ENCODE measurements around the gene WDFY2. TPM values are rescaled to one million over a fixed set of nuclear protein-coding genes. Genes with fewer than 3 reads are reported as not detected.

The WDFY2 gene
- total RNA-seq, 2 donors from 2014 or later = 25.7 to 31.9 TPM

DNA sequence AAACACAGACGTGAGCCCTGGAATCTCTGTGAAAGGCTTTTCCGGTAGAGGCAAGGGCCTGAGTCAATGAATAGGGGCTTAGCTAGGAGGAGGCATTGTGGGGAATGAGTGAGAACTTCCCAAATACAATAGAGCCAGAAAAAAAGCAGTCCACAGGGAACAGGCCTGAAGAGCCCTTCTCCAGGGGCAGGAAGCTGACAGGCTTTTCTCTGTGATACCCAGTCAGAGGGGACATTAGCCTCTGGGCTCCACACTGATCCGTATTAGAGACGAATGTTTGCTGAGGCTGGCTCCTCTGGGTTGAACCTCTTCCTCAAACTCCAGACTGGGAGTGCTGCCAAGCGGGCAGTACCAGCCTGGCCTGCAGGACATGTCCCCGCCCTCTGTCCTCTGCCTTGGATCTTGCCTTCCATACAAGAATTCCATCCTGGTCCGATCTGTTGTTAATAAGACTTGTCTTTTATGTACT, 217.4 kb downstream of the WDFY2 start:
- Histone ChIP-seq H3K4me1 (peaks cover 69% of the 10 kb centered on the region), H3K36me3 (replicated peaks in 1 of 2; ENCODE audit: insufficient read depth in 1 of 2, low read depth in 2 of 2) (peaks cover 0 to 2% of the 10 kb centered on the region in 2 donors), H3K27ac (peak overlapping the region; percentile 98 to 100 (median 99)), H3K27me3 (no peaks in the 10 kb centered on the region), H3K9me3 (no peaks in the 10 kb centered on the region), H3K4me3 (no peak overlapping the region)
- 13% methylated on average over 7 of the region's 7 CpGs for WGBS, 2 donors
- TF ChIP-seq, protein P1, sequence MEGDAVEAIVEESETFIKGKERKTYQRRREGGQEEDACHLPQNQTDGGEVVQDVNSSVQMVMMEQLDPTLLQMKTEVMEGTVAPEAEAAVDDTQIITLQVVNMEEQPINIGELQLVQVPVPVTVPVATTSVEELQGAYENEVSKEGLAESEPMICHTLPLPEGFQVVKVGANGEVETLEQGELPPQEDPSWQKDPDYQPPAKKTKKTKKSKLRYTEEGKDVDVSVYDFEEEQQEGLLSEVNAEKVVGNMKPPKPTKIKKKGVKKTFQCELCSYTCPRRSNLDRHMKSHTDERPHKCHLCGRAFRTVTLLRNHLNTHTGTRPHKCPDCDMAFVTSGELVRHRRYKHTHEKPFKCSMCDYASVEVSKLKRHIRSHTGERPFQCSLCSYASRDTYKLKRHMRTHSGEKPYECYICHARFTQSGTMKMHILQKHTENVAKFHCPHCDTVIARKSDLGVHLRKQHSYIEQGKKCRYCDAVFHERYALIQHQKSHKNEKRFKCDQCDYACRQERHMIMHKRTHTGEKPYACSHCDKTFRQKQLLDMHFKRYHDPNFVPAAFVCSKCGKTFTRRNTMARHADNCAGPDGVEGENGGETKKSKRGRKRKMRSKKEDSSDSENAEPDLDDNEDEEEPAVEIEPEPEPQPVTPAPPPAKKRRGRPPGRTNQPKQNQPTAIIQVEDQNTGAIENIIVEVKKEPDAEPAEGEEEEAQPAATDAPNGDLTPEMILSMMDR (IDR thresholded peaks at IDR 0.05) = peak in 5 of 7 experiments; percentile 7 to 51 (median 43)
- TF ChIP-seq POLR2A (IDR thresholded peaks at IDR 0.05) = peak in 1 of 3 donors; percentile 18
- DNase-seq (peak; percentile 88 to 93 (median 92)), ATAC-seq (peak; percentile 23)
- intact Hi-C loops (cut with DNase I) = loop anchor here (5.0 kb wide), 1 partner anchor 219 kb away; the partner anchor contains the start of gene WDFY2

- ATAC-seq (no peak), DNase-seq (peak in 1 of 4 donors; percentile 38)
- TF ChIP-seq, protein P1 (IDR thresholded peaks at IDR 0.05) = no peak
- no peak for TF ChIP-seq POLR2A (IDR thresholded peaks at IDR 0.05)
- H3K36me3 ChIP-seq (replicated peaks in 1 of 2; ENCODE audit: insufficient read depth in 1 of 2, low read depth in 2 of 2) = peaks cover 0 to 2% of the 10 kb centered on the region in 2 donors
- H3K27ac ChIP-seq = peak overlapping the region; percentile 98 to 100 (median 99)
- H3K4me3 ChIP-seq = no peak overlapping the region
- H3K27me3 ChIP-seq = no peaks in the 10 kb centered on the region
- no peaks in the 10 kb centered on the region for H3K9me3 ChIP-seq
- peaks cover 64% of the 10 kb centered on the region for H3K4me1 ChIP-seq
- intact Hi-C loops (cut with DNase I) = loop anchor here (5.0 kb wide), 1 partner anchor 221 kb away; the partner anchor contains the start of gene WDFY2
- WGBS, 2 donors = 41 to 43% methylated on average over 7 to 9 of the region's 9 CpGs
These were observed 218.6 kb downstream of the WDFY2 start for GRCh38 chr13:51802631-51803418.

- peak; percentile 94 to 98 (median 96) for TF ChIP-seq POLR2A (IDR thresholded peaks at IDR 0.05)
- TF ChIP-seq, protein P1 (IDR thresholded peaks at IDR 0.05) = peak in 2 of 7 experiments; percentile 17 to 33
- peak within 1 kb of the TSS; percentile 29 to 72 for H3K4me3 ChIP-seq
- H3K27me3 ChIP-seq = no peaks in the 10 kb centered on the region
- H3K27ac ChIP-seq = peak within 1 kb of the TSS; percentile 98 to 100 (median 99)
- DNase-seq = peak; percentile 93 to 95 (median 94)
- intact Hi-C loops (cut with DNase I) = loop anchor here (5.0 kb wide), 1 partner anchor 221 kb away; the partner anchor contains the start of gene WDFY2
- peaks cover 59% of the 10 kb centered on the region for H3K4me1 ChIP-seq
- no peaks in the 10 kb centered on the region for H3K9me3 ChIP-seq
- peak; percentile 83 for ATAC-seq
- WGBS, 2 donors = 0 to 1% methylated on average over 7 to 91 of the region's 91 CpGs
- no peaks in the 10 kb centered on the region for H3K36me3 ChIP-seq (replicated peaks in 1 of 2; ENCODE audit: insufficient read depth in 1 of 2, low read depth in 2 of 2)
These were observed 219.4 kb downstream of the WDFY2 start, which contains the start of gene DHRS12 for GRCh38 chr13:51803422-51804294. Gene DHRS12, minus strand, starts transcription at chr13:51804163. Its CDS starts 4,504 bp downstream, at chr13:51799659.

GRCh38 chr13:51804295-51805172, 220.3 kb downstream of the WDFY2 start:
- peaks cover 59% of the 10 kb centered on the region for H3K4me1 ChIP-seq
- TF ChIP-seq, protein P1 (IDR thresholded peaks at IDR 0.05) = no peak
- TF ChIP-seq POLR2A (IDR thresholded peaks at IDR 0.05) = no peak
- DNase-seq (peak in 3 of 4 donors; percentile 56 to 59 (median 56)), ATAC-seq (no peak)
- intact Hi-C loops (cut with DNase I) = loop anchor here (5.0 kb wide), 1 partner anchor 222 kb away; the partner anchor contains the start of gene WDFY2
- H3K4me3 ChIP-seq = peak overlapping the region; percentile 29 to 72
- 8% methylated on average over 30 to 31 of the region's 31 CpGs for WGBS, 2 donors
- H3K9me3 ChIP-seq = no peaks in the 10 kb centered on the region
- H3K27me3 ChIP-seq = no peaks in the 10 kb centered on the region
- no peaks in the 10 kb centered on the region for H3K36me3 ChIP-seq (replicated peaks in 1 of 2; ENCODE audit: insufficient read depth in 1 of 2, low read depth in 2 of 2)
- peak overlapping the region; percentile 98 to 100 (median 99) for H3K27ac ChIP-seq

All from body of pancreas (tissue), 4 donors.